OCI-LY7 (cell line): Measurements from ENCODE around the gene UAP1L1.

Source experiments
- EZH2phosphoT487 ChIP-seq: fragments of 200-600 bp; sonication (generic); IDR thresholded peaks from 2 replicates; pipeline ENCODE4 v1.6.1; 2018; ENCODE audit warnings: low read depth, borderline replicate concordance, mild to moderate bottlenecking, mixed run types, antibody characterized with exemption, low read length, moderate library complexity, mixed read lengths
- TF ChIP-seq, protein P1 (sequence below): fragments of 200-600 bp; sonication (generic); conservative IDR thresholded peaks from 2 replicates; pipeline ENCODE4 v1.5.1; 2014; ENCODE audit warnings: mild to moderate bottlenecking, antibody characterized with exemption, low read length, moderate library complexity, mixed read lengths

- TF ChIP-seq, protein P1, sequence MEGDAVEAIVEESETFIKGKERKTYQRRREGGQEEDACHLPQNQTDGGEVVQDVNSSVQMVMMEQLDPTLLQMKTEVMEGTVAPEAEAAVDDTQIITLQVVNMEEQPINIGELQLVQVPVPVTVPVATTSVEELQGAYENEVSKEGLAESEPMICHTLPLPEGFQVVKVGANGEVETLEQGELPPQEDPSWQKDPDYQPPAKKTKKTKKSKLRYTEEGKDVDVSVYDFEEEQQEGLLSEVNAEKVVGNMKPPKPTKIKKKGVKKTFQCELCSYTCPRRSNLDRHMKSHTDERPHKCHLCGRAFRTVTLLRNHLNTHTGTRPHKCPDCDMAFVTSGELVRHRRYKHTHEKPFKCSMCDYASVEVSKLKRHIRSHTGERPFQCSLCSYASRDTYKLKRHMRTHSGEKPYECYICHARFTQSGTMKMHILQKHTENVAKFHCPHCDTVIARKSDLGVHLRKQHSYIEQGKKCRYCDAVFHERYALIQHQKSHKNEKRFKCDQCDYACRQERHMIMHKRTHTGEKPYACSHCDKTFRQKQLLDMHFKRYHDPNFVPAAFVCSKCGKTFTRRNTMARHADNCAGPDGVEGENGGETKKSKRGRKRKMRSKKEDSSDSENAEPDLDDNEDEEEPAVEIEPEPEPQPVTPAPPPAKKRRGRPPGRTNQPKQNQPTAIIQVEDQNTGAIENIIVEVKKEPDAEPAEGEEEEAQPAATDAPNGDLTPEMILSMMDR: no peak
- TF ChIP-seq EZH2phosphoT487: no peak
Observed at GRCh38 chr9:137040568-137040967, 36.7 kb upstream of the UAP1L1 start.
